Stimulated activated CD4-positive, alpha-beta T cell treated with anti-CD3 and anti-CD28 coated beads, TNF-alpha, amount 100 ng/mL, for 1 hour (primary cell): ENCODE data around the gene RNASE7.
"Not testable (repeated sequence)": the region's sequence is repeated elsewhere in the genome, so short reads cannot be mapped to it uniquely, and the experiment has no call there.

Experiments
- DNase-seq, 3 donors: peaks; one replicate each; pipeline ENCODE4 v3.0.0-alpha.2; 2020; ENCODE audit warnings: low read depth in 3 of 3, low spot score in 1 of 3

Gene RNASE7

GRCh38 chr14:21023174-21023573 lies 19.0 kb upstream of the RNASE7 start:
- no peak for DNase-seq

- DNase-seq, result no peak
These were observed 18.2 kb upstream of the RNASE7 start for GRCh38 chr14:21023817-21024584.

- peak; percentile 42 to 55 (median 51) for DNase-seq
These were observed 17.4 kb upstream of the RNASE7 start, which contains the start of gene NDRG2 for GRCh38 chr14:21024585-21025370. Gene NDRG2 (minus strand): TSS chr14:21025061. CDS start chr14:21023315, 1,746 bp downstream.

- DNase-seq, result no peak
These were observed 16.5 kb upstream of the RNASE7 start for GRCh38 chr14:21025371-21026273.

GRCh38 chr14:21026274-21026987 lies 15.7 kb upstream of the RNASE7 start:
- no peak for DNase-seq

- DNase-seq, result no peak
These were observed 15.2 kb upstream of the RNASE7 start for GRCh38 chr14:21026988-21027315.

- DNase-seq, result no peak
These were observed 12.2 kb upstream of the RNASE7 start, which contains the start of gene TPPP2 for GRCh38 chr14:21029917-21030316. Gene TPPP2 (plus strand): TSS chr14:21030217. CDS start chr14:21030582, 365 bp downstream.

- no peak for DNase-seq
These were observed 11.6 kb upstream of the RNASE7 start for GRCh38 chr14:21030531-21030930.

- DNase-seq, result no peak
These were observed 9.6 kb upstream of the RNASE7 start for GRCh38 chr14:21032326-21033132.

- DNase-seq, result no peak
These were observed 8.9 kb upstream of the RNASE7 start for GRCh38 chr14:21033133-21033698.

- DNase-seq, result no peak
These were observed 7.5 kb upstream of the RNASE7 start, which contains the start of gene RNASE13 for GRCh38 chr14:21034707-21035106. Gene RNASE13 (minus strand): TSS chr14:21034807. CDS start chr14:21034288, 519 bp downstream.

- no peak for DNase-seq
These were observed 5.4 kb upstream of the RNASE7 start for GRCh38 chr14:21036751-21037150.

GRCh38 chr14:21037156-21037555 lies 5.0 kb upstream of the RNASE7 start:
- DNase-seq, result no peak

GRCh38 chr14:21038441-21039422 lies 3.4 kb upstream of the RNASE7 start:
- DNase-seq, result no peak

- no peak for DNase-seq
These were observed 2.4 kb upstream of the RNASE7 start for GRCh38 chr14:21039585-21040369.

- DNase-seq, result no peak
These were observed 1.7 kb upstream of the RNASE7 start for GRCh38 chr14:21040370-21040925.

- not testable (repeated sequence) for DNase-seq
These were observed 1.2 kb upstream of the RNASE7 start for GRCh38 chr14:21040941-21041340.
